Gastroesophageal sphincter (tissue), 3 donors: ENCODE measurements around the gene ALDH16A1.

Experiments
- EP300 ChIP-seq: sonication (generic); formaldehyde crosslinking; IDR thresholded peaks from one replicate; pipeline ENCODE4 v1.6.1; 2017; ENCODE audit warnings: antibody characterized with exemption, mild to moderate bottlenecking
- TF ChIP-seq, protein P1 (sequence below), 4 experiments: fragments of 200-600 bp in 2 of 4; fragments of 450-650 bp in 2 of 4; sonication (generic) in 1 of 4; IDR thresholded peaks; one replicate each; pipeline ENCODE4 v1.5.1; 2017 to 2019; ENCODE audit warnings: antibody characterized with exemption in 4 of 4, mild to moderate bottlenecking in 2 of 4, moderate library complexity in 2 of 4

GRCh38 chr19:49433240-49433901 lies 19.7 kb upstream of the ALDH16A1 start:
- TF ChIP-seq EP300, result no peak
- TF ChIP-seq, protein P1, sequence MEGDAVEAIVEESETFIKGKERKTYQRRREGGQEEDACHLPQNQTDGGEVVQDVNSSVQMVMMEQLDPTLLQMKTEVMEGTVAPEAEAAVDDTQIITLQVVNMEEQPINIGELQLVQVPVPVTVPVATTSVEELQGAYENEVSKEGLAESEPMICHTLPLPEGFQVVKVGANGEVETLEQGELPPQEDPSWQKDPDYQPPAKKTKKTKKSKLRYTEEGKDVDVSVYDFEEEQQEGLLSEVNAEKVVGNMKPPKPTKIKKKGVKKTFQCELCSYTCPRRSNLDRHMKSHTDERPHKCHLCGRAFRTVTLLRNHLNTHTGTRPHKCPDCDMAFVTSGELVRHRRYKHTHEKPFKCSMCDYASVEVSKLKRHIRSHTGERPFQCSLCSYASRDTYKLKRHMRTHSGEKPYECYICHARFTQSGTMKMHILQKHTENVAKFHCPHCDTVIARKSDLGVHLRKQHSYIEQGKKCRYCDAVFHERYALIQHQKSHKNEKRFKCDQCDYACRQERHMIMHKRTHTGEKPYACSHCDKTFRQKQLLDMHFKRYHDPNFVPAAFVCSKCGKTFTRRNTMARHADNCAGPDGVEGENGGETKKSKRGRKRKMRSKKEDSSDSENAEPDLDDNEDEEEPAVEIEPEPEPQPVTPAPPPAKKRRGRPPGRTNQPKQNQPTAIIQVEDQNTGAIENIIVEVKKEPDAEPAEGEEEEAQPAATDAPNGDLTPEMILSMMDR (IDR thresholded peaks at IDR 0.05), result no peak
